SK-N-SH treated with all-trans-retinoic acid at 6 μM for 48 hours (cell line): Measurements from ENCODE around the gene ACTR3.
A peak's percentile ranks its signal among the peaks of the same experiment; 100 is the strongest.

Experiments used
- ATAC-seq: fragments of 200-7000 bp; cut with Tn5 transposase; 3 replicates; pipeline ENCODE4 v1.9.1; 2020; ENCODE audit warnings: mild to moderate bottlenecking, moderate library complexity
- ARNTL ChIP-seq: fragments of 450-650 bp; formaldehyde crosslinking; IDR thresholded peaks from 2 replicates; pipeline ENCODE4 v1.5.0; 2020; ENCODE audit warnings: low read depth, mild to moderate bottlenecking, moderate library complexity, borderline replicate concordance
- BACH2 ChIP-seq: fragments of 250-450 bp; sonication (Bioruptor Pico); IDR thresholded peaks from 2 replicates; pipeline ENCODE4 v1.9.0; 2021; ENCODE audit warnings: mild to moderate bottlenecking, borderline replicate concordance
- CREB5 ChIP-seq: fragments of 250-450 bp; sonication (Bioruptor Pico); IDR thresholded peaks from 2 replicates; pipeline ENCODE4 v1.5.1; 2020; ENCODE audit warnings: low read depth, mild to moderate bottlenecking, moderate library complexity
- CSDC2 ChIP-seq: fragments of 250-450 bp; sonication (Bioruptor Pico); IDR thresholded peaks from 2 replicates; pipeline ENCODE4 v1.5.0; 2020; ENCODE audit warnings: mild to moderate bottlenecking, moderate library complexity
- CSRNP3 ChIP-seq: fragments of 250-450 bp; sonication (Bioruptor Pico); IDR thresholded peaks from 2 replicates; pipeline ENCODE4 v1.5.1; 2021; ENCODE audit warnings: mild to moderate bottlenecking, moderate library complexity
- ESRRG ChIP-seq: fragments of 250-450 bp; sonication (Bioruptor Pico); IDR thresholded peaks from 2 replicates; pipeline ENCODE4 v1.6.1; 2021; ENCODE audit warnings: mild to moderate bottlenecking
- GLIS3 ChIP-seq: fragments of 250-450 bp; sonication (Bioruptor Pico); IDR thresholded peaks from 2 replicates; pipeline ENCODE4 v1.5.0; 2020; ENCODE audit warnings: mild to moderate bottlenecking, moderate library complexity
- ISL1 ChIP-seq: fragments of 250-450 bp; sonication (Bioruptor Pico); IDR thresholded peaks from 2 replicates; pipeline ENCODE4 v2.1.2; 2022; ENCODE audit warnings: mild to moderate bottlenecking, moderate library complexity
- OSR1 ChIP-seq: fragments of 250-450 bp; sonication (Bioruptor Pico); IDR thresholded peaks from 2 replicates; pipeline ENCODE4 v1.8.0; 2022; ENCODE audit warnings: moderate library complexity, mild to moderate bottlenecking, inconsistent platforms
- PATZ1 ChIP-seq: fragments of 250-450 bp; sonication (Bioruptor Pico); IDR thresholded peaks from 2 replicates; pipeline ENCODE4 v1.8.0; 2020; ENCODE audit warnings: mild to moderate bottlenecking, moderate library complexity, borderline replicate concordance
- POU6F1 ChIP-seq: fragments of 250-450 bp; sonication (Bioruptor Pico); IDR thresholded peaks from 2 replicates; pipeline ENCODE4 v1.8.0; 2021; ENCODE audit warnings: low read depth, mild to moderate bottlenecking, moderate library complexity, borderline replicate concordance
- PPARA ChIP-seq: fragments of 250-450 bp; sonication (Bioruptor Pico); IDR thresholded peaks from 2 replicates; pipeline ENCODE4 v1.5.0; 2020; ENCODE audit warnings: mild to moderate bottlenecking, borderline replicate concordance
- RARB ChIP-seq: fragments of 250-450 bp; sonication (Bioruptor Pico); IDR thresholded peaks from 2 replicates; pipeline ENCODE4 v1.8.0; 2021; ENCODE audit warnings: mild to moderate bottlenecking, moderate library complexity
- SNAI2 ChIP-seq: fragments of 250-450 bp; sonication (Bioruptor Pico); IDR thresholded peaks from 2 replicates; pipeline ENCODE4 v1.5.0; 2020; ENCODE audit warnings: mild to moderate bottlenecking, moderate library complexity
- TCF4 ChIP-seq: fragments of 250-450 bp; sonication (Bioruptor Pico); IDR thresholded peaks from 2 replicates; pipeline ENCODE4 v1.8.0; 2021; ENCODE audit warnings: mild to moderate bottlenecking, moderate library complexity, borderline replicate concordance
- TOX ChIP-seq: fragments of 250-450 bp; sonication (Bioruptor Pico); IDR thresholded peaks from 2 replicates; pipeline ENCODE4 v1.8.0; 2021; ENCODE audit warnings: mild to moderate bottlenecking, moderate library complexity, borderline replicate concordance
- TSHZ2 ChIP-seq: fragments of 250-450 bp; sonication (Bioruptor Pico); IDR thresholded peaks from 2 replicates; pipeline ENCODE4 v1.5.0; 2020; ENCODE audit warnings: mild to moderate bottlenecking, moderate library complexity
- ZC3H10 ChIP-seq: fragments of 250-450 bp; sonication (Bioruptor Pico); IDR thresholded peaks from 2 replicates; pipeline ENCODE4 v1.5.1; 2021; ENCODE audit warnings: mild to moderate bottlenecking, moderate library complexity
- ZFP3 ChIP-seq: fragments of 250-450 bp; sonication (Bioruptor Pico); IDR thresholded peaks from 2 replicates; pipeline ENCODE4 v1.5.0; 2020; ENCODE audit warnings: mild to moderate bottlenecking, moderate library complexity
- ZFP30 ChIP-seq: fragments of 450-650 bp; formaldehyde crosslinking; IDR thresholded peaks from 2 replicates; pipeline ENCODE4 v1.5.0; 2022; ENCODE audit warnings: mild to moderate bottlenecking, moderate library complexity
- ZNF565 ChIP-seq: fragments of 450-650 bp; formaldehyde crosslinking; conservative IDR thresholded peaks from 2 replicates; pipeline ENCODE4 v1.5.0; 2020; ENCODE audit warnings: low read depth, mild to moderate bottlenecking, moderate library complexity
- ZNF70 ChIP-seq: fragments of 450-650 bp; formaldehyde crosslinking; IDR thresholded peaks from 2 replicates; pipeline ENCODE4 v1.5.0; 2020; ENCODE audit warnings: mild to moderate bottlenecking, moderate library complexity
- ZNF8 ChIP-seq: fragments of 450-650 bp; formaldehyde crosslinking; IDR thresholded peaks from 2 replicates; pipeline ENCODE4 v1.5.0; 2020; ENCODE audit warnings: mild to moderate bottlenecking, moderate library complexity

Gene ACTR3

GRCh38 chr2:113965228-113965627 is 75.3 kb downstream of the ACTR3 start:
- ATAC-seq, result no peak
- TF ChIP-seq ZFP3, result no peak
- TF ChIP-seq RARB (CRISPR knock-in tag), result no peak
- no peak for TF ChIP-seq CSRNP3 (CRISPR knock-in tag)
- no peak for TF ChIP-seq ZFP30 (CRISPR knock-in tag)
- no peak for TF ChIP-seq ARNTL (CRISPR knock-in tag)
- no peak for TF ChIP-seq ESRRG (CRISPR knock-in tag)

GRCh38 chr2:113965644-113966043 is 75.8 kb downstream of the ACTR3 start:
- peak; percentile 48 for ATAC-seq
- TF ChIP-seq ZNF70 (CRISPR knock-in tag), result no peak
- TF ChIP-seq ZFP3, result no peak
- no peak for TF ChIP-seq ISL1 (CRISPR knock-in tag)
- no peak for TF ChIP-seq PPARA (CRISPR knock-in tag)
- TF ChIP-seq ESRRG (CRISPR knock-in tag), result no peak
- TF ChIP-seq CSDC2 (CRISPR knock-in tag), result no peak

- no peak for ATAC-seq
- TF ChIP-seq ZFP30 (CRISPR knock-in tag) (no peak), CSRNP3 (CRISPR knock-in tag) (no peak), OSR1 (CRISPR knock-in tag) (no peak), ZFP3 (no peak), CSDC2 (CRISPR knock-in tag) (no peak), TCF4 (CRISPR knock-in tag) (no peak), TSHZ2 (no peak), ZNF8 (CRISPR knock-in tag) (no peak), ARNTL (CRISPR knock-in tag) (no peak), GLIS3 (CRISPR knock-in tag) (no peak), ZNF70 (CRISPR knock-in tag) (no peak), ZNF565 (CRISPR knock-in tag) (no peak), POU6F1 (CRISPR knock-in tag) (no peak), ESRRG (CRISPR knock-in tag) (no peak), PATZ1 (no peak)
- TF ChIP-seq, all 23 proteins: peak for 0
Observed at GRCh38 chr2:113966171-113966570, 76.3 kb downstream of the ACTR3 start.

GRCh38 chr2:113966832-113967231 is 76.9 kb downstream of the ACTR3 start:
- TF ChIP-seq TOX (CRISPR knock-in tag) (no peak), CSRNP3 (CRISPR knock-in tag) (no peak), CSDC2 (CRISPR knock-in tag) (no peak), ARNTL (CRISPR knock-in tag) (no peak), ZC3H10 (CRISPR knock-in tag) (no peak), SNAI2 (CRISPR knock-in tag) (no peak), ZFP3 (no peak), BACH2 (CRISPR knock-in tag) (no peak), OSR1 (CRISPR knock-in tag) (no peak), GLIS3 (CRISPR knock-in tag) (no peak), ZNF8 (CRISPR knock-in tag) (no peak), CREB5 (CRISPR knock-in tag) (no peak)
- ATAC-seq, result no peak
